HEK293T (cell line): Measurements from ENCODE around the gene GCNT3.

ENCODE experiments used
- FOXM1 ChIP-seq: fragments of 450-650 bp; IDR thresholded peaks from 2 replicates; pipeline ENCODE4 v1.6.1; 2017; ENCODE audit warnings: mild to moderate bottlenecking, borderline replicate concordance
- LEF1 ChIP-seq: fragments of 450-650 bp; IDR thresholded peaks from 2 replicates; pipeline ENCODE4 v1.6.1; 2017; ENCODE audit warnings: mild to moderate bottlenecking, borderline replicate concordance
- SUZ12 ChIP-seq: fragments of 450-650 bp; IDR thresholded peaks from 2 replicates; pipeline ENCODE4 v1.6.1; 2016; ENCODE audit warnings: mild to moderate bottlenecking

GRCh38 chr15:59659366-59659765 is 47.8 kb downstream of the GCNT3 start:
- TF ChIP-seq SUZ12 (no peak), LEF1 (no peak), FOXM1 (no peak)
